MM.1S (cell line): ENCODE data around the gene EXOSC6.
"Not testable (repeated sequence)": the region's sequence is repeated elsewhere in the genome, so short reads cannot be mapped to it uniquely, and the experiment has no call there.

Source experiments
- DNase-seq: peaks from one replicate; pipeline ENCODE4 v3.0.0-alpha.2; 2015
- H2AFZ ChIP-seq: fragments of 300-600 bp; sonication (generic); 2 replicates; pipeline ENCODE4 v1.6.0; 2016; ENCODE audit warnings: antibody characterized with exemption, low read length
- H3F3A ChIP-seq: fragments of 300-600 bp; sonication (generic); 2 replicates; pipeline ENCODE4 v1.6.1; 2016; ENCODE audit warnings: mild to moderate bottlenecking, antibody characterized with exemption, low read length, moderate library complexity, mixed read lengths; ENCODE audit not compliant: insufficient read depth
- H3K27ac ChIP-seq: fragments of 300-600 bp; sonication (generic); 2 replicates; pipeline ENCODE4 v1.5.1; 2016; ENCODE audit warnings: mild to moderate bottlenecking, low read length
- H3K27me3 ChIP-seq: fragments of 300-600 bp; sonication (generic); replicated peaks from 2 replicates; pipeline ENCODE4 v1.6.0; 2016; ENCODE audit warnings: low read length; ENCODE audit not compliant: insufficient read depth
- H3K36me3 ChIP-seq: fragments of 300-600 bp; sonication (generic); replicated peaks from 2 replicates; pipeline ENCODE4 v1.6.1; 2016; ENCODE audit warnings: mild to moderate bottlenecking, low read length, mixed read lengths; ENCODE audit not compliant: insufficient read depth
- H3K4me1 ChIP-seq: fragments of 300-600 bp; sonication (generic); 2 replicates; pipeline ENCODE4 v1.6.1; 2016; ENCODE audit warnings: low read length, mixed read lengths
- H3K4me2 ChIP-seq: fragments of 300-600 bp; sonication (generic); 2 replicates; pipeline ENCODE4 v1.6.0; 2016; ENCODE audit warnings: low read depth, low read length
- H3K4me3 ChIP-seq: fragments of 300-600 bp; sonication (generic); 2 replicates; pipeline ENCODE4 v1.5.1; 2016; ENCODE audit warnings: low read length, mixed read lengths
- H3K79me2 ChIP-seq: fragments of 300-600 bp; sonication (generic); 2 replicates; pipeline ENCODE4 v1.6.1; 2016; ENCODE audit warnings: mixed run types, low read length, mixed read lengths
- H3K9ac ChIP-seq: fragments of 300-600 bp; sonication (generic); 2 replicates; pipeline ENCODE4 v1.6.1; 2016; ENCODE audit warnings: low read length, mixed read lengths
- H3K9me2 ChIP-seq: fragments of 300-600 bp; sonication (generic); replicated peaks from 2 replicates; pipeline ENCODE4 v1.6.1; 2016; ENCODE audit warnings: mild to moderate bottlenecking, low read length, mixed read lengths; ENCODE audit not compliant: insufficient read depth
- H3K9me3 ChIP-seq: fragments of 300-600 bp; sonication (generic); replicated peaks from 2 replicates; pipeline ENCODE4 v1.6.1; 2016; ENCODE audit warnings: mild to moderate bottlenecking, low read length, mixed read lengths; ENCODE audit not compliant: insufficient read depth
- H4K20me1 ChIP-seq: fragments of 300-600 bp; sonication (generic); 2 replicates; pipeline ENCODE4 v1.6.1; 2016; ENCODE audit warnings: mild to moderate bottlenecking, low read length, moderate library complexity, mixed read lengths; ENCODE audit not compliant: insufficient read depth

EXOSC6 gene

DNA sequence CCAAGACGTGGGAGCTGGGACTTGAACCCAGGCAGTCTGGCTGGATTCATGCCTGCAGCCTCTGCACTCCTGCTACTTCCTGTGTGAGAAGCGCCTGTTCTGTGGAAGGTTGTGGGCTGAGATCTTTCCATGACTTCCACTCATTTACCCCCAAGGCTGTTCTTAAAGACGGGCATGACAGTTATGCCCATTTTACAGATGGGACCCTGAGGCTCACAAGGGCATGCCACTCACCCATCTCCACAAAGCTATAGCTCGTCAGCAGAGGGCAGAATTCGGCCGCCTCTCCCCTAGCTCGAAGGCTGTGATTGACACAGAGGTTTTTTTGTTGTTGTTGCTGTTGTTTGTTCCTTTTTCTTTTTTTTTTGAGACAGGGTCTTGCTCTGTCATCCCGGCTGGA, 51.7 kb downstream of the EXOSC6 start:
- not testable (repeated sequence) for H3K9me3 ChIP-seq, H4K20me1 ChIP-seq, H3F3A ChIP-seq, H3K27me3 ChIP-seq, H3K9ac ChIP-seq, H3K9me2 ChIP-seq, H3K79me2 ChIP-seq, H2AFZ ChIP-seq, H3K4me2 ChIP-seq, H3K27ac ChIP-seq, DNase-seq, H3K4me3 ChIP-seq, H3K4me1 ChIP-seq, H3K36me3 ChIP-seq

- H3K9me2 ChIP-seq, H3K4me3 ChIP-seq, H3K9me3 ChIP-seq, H4K20me1 ChIP-seq, H3F3A ChIP-seq, H3K36me3 ChIP-seq, H3K27me3 ChIP-seq, H3K4me1 ChIP-seq, H2AFZ ChIP-seq, H3K27ac ChIP-seq, H3K9ac ChIP-seq, H3K4me2 ChIP-seq, H3K79me2 ChIP-seq, DNase-seq: not testable (repeated sequence)
These were observed 52.6 kb downstream of the EXOSC6 start for GRCh38 chr16:70199170-70199569.

DNA sequence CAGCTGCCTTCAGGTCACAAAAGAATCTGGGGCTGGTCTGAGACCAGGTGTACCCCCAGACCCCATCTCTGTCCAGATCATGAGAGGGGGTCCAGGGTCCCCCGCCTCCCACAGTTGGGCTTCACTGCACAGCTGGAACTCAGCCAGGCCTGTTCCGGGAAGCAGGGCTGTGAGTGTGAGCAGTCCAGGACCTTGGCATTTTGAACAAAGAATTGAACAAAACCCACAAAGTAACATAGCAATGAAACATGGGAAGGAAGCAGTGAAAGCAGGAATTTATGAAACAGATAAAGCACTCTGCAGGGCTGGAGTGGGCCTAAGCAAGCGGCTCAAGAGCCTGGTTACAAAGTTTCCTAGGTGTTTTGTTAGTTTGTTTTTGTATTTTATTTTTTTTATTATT, 53.1 kb downstream of the EXOSC6 start:
- not testable (repeated sequence) for H3K4me3 ChIP-seq, H3K36me3 ChIP-seq, H4K20me1 ChIP-seq, H3K9ac ChIP-seq, H3K4me1 ChIP-seq, DNase-seq, H3K27ac ChIP-seq, H3K27me3 ChIP-seq, H3K9me2 ChIP-seq, H2AFZ ChIP-seq, H3F3A ChIP-seq, H3K9me3 ChIP-seq, H3K4me2 ChIP-seq, H3K79me2 ChIP-seq

- H4K20me1 ChIP-seq, H3K79me2 ChIP-seq, H3F3A ChIP-seq, H2AFZ ChIP-seq, H3K27me3 ChIP-seq, H3K36me3 ChIP-seq, DNase-seq, H3K9ac ChIP-seq, H3K4me3 ChIP-seq, H3K4me2 ChIP-seq, H3K4me1 ChIP-seq, H3K9me3 ChIP-seq, H3K27ac ChIP-seq, H3K9me2 ChIP-seq: not testable (repeated sequence)
These were observed 53.5 kb downstream of the EXOSC6 start for GRCh38 chr16:70198230-70198629.

DNA sequence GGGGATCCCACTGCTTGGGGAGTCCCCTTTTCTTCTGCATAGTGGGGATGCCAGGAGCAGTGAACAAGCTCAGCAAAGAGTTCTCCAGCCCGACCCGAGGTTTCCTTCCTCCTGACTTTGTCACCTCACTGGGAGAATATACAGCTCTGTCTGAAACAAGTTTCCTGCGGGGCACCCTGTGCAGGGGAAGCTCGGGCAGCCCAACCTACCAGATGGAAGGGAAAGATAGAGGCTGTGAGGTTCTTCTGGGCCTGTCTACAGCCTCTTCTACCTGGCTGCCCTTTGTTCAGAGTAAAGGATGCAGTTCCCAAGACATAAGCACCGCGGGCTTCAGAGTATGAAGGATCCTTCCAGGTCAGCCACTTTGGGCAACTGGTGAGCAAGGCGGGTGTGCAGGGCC, 54.1 kb downstream of the EXOSC6 start:
- not testable (repeated sequence) for H2AFZ ChIP-seq, H3K9ac ChIP-seq, H3K4me3 ChIP-seq, H3F3A ChIP-seq, DNase-seq, H3K9me3 ChIP-seq, H3K9me2 ChIP-seq, H3K4me1 ChIP-seq, H3K36me3 ChIP-seq, H3K27ac ChIP-seq, H4K20me1 ChIP-seq, H3K4me2 ChIP-seq, H3K27me3 ChIP-seq, H3K79me2 ChIP-seq
